ENCODE measurements around the gene ZFP36L1.
A peak's percentile ranks its signal among the peaks of the same experiment; 100 is the strongest.

The ZFP36L1 gene

DNA sequence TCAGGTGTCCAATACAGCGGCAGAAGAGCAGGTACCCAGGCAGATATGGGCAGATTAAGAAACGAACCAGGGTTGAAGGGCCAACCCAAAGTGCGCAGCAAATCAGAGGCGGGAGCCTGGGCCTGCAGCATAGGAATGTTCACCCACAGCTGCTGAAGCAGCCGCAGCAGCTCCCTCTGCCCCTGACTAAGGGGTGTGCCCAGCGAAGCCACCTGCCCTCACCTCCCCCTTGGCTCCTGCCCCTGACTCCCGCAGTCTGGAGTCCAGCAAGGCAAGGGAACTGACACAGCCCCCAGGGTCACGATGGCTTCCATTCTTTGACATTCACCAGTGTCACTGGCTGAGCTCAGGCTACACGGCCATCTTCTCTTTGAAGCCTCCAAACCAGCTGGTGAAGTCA lies 27.3 kb upstream of the ZFP36L1 start:
- Histone ChIP-seq H3K9me3 (ENCODE audit: severe bottlenecking) (no peaks in the 10 kb centered on the region), H3K27me3 (ENCODE audit: insufficient read depth, low read depth, severe bottlenecking) (no peaks in the 10 kb centered on the region), H3K36me3 (no peaks in the 10 kb centered on the region), H3K4me3 (ENCODE audit: low read depth, low read length) (no peak overlapping the region), H3K27ac (peak overlapping the region; percentile 47)
- no peak for DNase-seq
- TF ChIP-seq, protein P1, sequence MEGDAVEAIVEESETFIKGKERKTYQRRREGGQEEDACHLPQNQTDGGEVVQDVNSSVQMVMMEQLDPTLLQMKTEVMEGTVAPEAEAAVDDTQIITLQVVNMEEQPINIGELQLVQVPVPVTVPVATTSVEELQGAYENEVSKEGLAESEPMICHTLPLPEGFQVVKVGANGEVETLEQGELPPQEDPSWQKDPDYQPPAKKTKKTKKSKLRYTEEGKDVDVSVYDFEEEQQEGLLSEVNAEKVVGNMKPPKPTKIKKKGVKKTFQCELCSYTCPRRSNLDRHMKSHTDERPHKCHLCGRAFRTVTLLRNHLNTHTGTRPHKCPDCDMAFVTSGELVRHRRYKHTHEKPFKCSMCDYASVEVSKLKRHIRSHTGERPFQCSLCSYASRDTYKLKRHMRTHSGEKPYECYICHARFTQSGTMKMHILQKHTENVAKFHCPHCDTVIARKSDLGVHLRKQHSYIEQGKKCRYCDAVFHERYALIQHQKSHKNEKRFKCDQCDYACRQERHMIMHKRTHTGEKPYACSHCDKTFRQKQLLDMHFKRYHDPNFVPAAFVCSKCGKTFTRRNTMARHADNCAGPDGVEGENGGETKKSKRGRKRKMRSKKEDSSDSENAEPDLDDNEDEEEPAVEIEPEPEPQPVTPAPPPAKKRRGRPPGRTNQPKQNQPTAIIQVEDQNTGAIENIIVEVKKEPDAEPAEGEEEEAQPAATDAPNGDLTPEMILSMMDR (IDR thresholded peaks at IDR 0.05; ENCODE audit: low read depth, low read length): no peak

DNA sequence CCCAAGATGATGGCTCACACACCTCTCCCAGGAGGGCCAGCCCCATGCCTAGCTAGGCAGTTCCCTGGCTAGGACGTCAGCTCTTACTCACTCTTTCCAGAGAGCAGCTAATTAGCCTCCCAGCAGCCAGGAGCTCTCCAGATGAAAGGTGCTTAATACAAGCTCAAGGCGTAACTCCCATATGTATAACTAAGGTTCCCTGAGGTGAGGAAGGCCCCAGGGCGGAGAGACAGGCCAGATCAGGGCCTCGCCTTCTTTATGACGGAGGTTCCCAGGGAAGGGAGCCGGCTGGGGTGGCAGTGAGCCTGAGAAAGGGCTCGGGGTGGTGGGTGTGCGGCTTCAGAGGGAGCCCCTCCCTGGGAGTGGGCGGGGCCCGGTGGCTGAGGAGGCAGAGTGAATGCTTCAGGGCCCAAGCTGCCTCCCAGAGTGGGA lies 26.4 kb upstream of the ZFP36L1 start:
- Histone ChIP-seq H3K27me3 (ENCODE audit: insufficient read depth, low read depth, severe bottlenecking) (no peaks in the 10 kb centered on the region), H3K4me3 (ENCODE audit: low read depth, low read length) (no peak overlapping the region), H3K27ac (peak overlapping the region; percentile 47; the same call in 1 of the 2 replicates), H3K36me3 (no peaks in the 10 kb centered on the region), H3K9me3 (ENCODE audit: severe bottlenecking) (no peaks in the 10 kb centered on the region)
- DNase-seq: peak; percentile 86
- TF ChIP-seq, protein P1 (IDR thresholded peaks at IDR 0.05; ENCODE audit: low read depth, low read length): no peak

DNA sequence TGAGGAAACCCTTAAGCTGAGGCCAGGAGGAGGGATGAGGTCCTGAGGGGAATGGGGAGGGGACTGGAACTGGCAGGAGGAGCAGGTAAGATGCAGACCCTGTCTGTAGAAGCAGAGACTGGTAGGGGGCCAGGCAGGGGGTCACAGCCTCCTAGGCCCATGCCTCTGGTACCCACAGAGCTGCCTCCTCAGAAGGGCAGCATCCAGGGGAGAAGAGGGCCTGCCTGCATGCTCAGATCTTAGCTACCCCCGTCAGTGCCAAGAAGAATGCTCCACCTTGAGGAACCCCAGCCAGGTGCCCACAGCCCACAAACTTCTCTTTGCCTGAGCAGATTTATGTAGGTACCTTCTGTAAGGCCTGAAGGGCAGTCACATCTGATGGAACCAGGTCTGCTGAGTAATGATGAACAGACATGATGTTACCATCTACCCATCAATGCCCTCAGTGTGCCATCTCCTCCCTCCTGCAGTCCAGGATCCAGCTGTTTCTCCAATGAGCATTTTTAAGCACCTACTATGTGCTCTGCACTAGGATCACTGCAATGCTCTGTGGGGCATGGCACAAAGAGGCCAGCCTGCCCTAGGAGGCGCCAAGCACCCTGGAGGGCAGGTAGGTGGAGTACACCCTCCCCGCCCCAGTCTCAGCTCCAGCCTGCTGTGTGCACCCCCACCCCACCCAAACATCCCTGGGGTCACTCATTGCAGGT lies 24.8 kb upstream of the ZFP36L1 start:
- H3K36me3 ChIP-seq: no peaks in the 10 kb centered on the region
- H3K9me3 ChIP-seq (ENCODE audit: severe bottlenecking): no peaks in the 10 kb centered on the region
- no peak overlapping the region for H3K27ac ChIP-seq
- no peak for DNase-seq
- H3K4me3 ChIP-seq (ENCODE audit: low read depth, low read length): no peak overlapping the region
- no peaks in the 10 kb centered on the region for H3K27me3 ChIP-seq (ENCODE audit: insufficient read depth, low read depth, severe bottlenecking)
- TF ChIP-seq, protein P1 (IDR thresholded peaks at IDR 0.05; ENCODE audit: low read depth, low read length): no peak

DNA sequence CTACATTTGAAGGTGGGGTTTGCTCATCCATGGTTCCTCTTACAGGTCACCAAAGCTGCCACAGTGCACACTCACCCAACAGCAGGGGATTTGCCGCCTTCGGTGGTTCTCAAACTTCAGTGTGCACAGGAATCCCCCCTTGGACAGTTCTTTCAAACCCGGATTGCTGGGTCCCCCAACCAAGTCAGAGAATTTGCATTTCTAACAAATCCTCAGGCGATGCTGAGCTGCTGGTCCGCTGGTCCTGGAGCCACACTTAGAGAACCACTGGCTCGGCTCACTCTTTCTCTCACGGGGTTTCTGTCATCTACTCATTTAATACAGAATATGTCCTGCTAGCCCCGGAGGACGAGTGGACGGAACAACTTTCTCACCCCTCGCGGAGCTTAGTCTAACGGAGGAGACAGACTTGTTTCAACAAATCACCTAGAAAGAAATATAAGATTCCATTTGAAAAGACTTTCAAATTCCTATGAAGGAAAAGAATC lies 24.1 kb upstream of the ZFP36L1 start:
- Histone ChIP-seq H3K9me3 (ENCODE audit: severe bottlenecking) (no peaks in the 10 kb centered on the region), H3K27ac (no peak overlapping the region; the same call in 1 of the 2 replicates), H3K27me3 (ENCODE audit: insufficient read depth, low read depth, severe bottlenecking) (no peaks in the 10 kb centered on the region), H3K4me3 (ENCODE audit: low read depth, low read length) (no peak overlapping the region), H3K36me3 (no peaks in the 10 kb centered on the region)
- DNase-seq: no peak
- TF ChIP-seq, protein P1 (IDR thresholded peaks at IDR 0.05; ENCODE audit: low read depth, low read length): no peak

DNA sequence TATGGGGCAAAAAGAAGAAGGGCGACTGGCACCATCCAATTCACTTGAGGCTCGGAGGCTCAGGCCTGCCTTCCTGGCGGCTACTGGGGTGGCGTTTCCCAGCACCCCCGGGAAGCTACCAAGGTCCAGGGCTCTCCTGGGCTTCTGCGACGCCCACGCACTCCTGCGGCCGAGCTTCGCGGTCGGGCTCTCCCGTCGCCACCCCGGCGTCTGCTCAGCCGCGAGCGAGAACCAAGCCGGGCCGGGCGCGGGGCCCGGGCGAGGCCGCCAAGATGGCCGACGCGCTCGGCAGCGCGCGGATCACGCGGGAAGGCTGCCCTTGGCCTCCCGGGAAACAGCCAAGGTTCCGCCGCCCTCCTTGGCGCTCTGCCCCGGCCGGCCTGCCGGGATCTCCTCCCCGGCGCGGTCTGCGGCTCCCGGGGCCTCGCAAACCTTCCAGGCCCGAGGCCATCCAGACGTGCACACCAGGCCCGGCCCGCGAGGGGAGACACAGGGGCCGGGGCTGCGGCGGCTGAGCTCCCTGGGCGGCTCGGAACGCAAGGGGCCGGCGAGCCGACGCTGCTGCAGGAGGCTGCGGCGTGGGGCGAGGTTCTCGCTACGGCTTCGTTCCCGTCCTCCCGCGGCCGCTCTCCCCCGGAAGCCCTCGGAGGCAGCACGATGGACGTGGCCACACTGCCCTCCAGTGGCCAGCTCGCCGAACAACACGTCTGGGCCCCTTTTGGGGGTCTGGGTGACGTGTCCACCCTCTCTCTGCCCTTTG lies 23.5 kb upstream of the ZFP36L1 start:
- TF ChIP-seq, protein P1 (IDR thresholded peaks at IDR 0.05; ENCODE audit: low read depth, low read length): peak; percentile 96
- Histone ChIP-seq H3K27me3 (ENCODE audit: insufficient read depth, low read depth, severe bottlenecking) (no peaks in the 10 kb centered on the region), H3K27ac (peak overlapping the region; percentile 96), H3K36me3 (no peaks in the 10 kb centered on the region), H3K9me3 (ENCODE audit: severe bottlenecking) (no peaks in the 10 kb centered on the region), H3K4me3 (ENCODE audit: low read depth, low read length) (peak overlapping the region; percentile 44)
- peak; percentile 86 for DNase-seq

Data from WERI-Rb-1 (cell line).